HG03469 (cell line): ENCODE measurements around the gene CRYBA1.
"Not testable (repeated sequence)": the region's sequence is repeated elsewhere in the genome, so short reads cannot be mapped to it uniquely, and the experiment has no call there.

Experiments
- ATAC-seq: cut with Tn5 transposase; IDR thresholded peaks from one replicate; pipeline ENCODE4 v1.9.1; 2021; ENCODE audit warnings: mild to moderate bottlenecking, moderate library complexity, moderate number of reproducible peaks; ENCODE audit not compliant: unreplicated experiment

The CRYBA1 gene

GRCh38 chr17:29237476-29238132, 9.1 kb upstream of the CRYBA1 start:
- ATAC-seq = no peak

DNA sequence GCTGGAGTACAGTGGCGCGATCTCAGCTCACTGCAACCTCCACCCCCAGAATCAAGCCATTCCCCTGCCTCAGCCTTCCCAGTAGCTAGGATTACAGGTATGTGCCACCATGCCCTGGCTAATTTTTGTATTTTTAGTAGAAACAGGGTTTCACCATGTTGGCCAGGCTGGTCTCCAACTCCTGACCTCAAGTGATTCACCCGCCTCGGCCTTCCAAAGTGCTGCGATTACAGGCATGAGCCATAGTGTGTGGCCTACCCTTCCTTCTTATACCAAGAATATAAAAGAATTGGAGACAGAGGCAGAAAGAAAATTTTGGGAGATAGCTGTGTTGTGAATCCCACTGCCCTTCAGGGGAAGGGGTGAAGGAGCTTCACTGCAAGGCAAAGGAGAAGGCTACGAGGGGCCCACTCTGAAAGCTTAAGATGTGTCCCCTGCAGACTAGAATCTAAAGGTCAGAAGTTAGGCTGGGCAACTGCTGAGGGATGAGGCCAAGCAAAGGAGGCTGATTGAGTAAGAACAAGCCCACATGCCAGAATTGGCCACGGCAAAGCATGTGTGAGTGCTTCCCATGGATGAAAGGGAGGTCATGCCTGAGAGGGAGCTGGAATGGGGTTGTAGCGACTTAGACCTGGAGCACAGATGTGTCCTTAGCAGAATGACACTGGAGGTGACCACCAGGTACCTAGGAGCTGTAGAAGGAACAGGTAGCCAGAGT, 8.4 kb upstream of the CRYBA1 start:
- ATAC-seq = no peak

DNA sequence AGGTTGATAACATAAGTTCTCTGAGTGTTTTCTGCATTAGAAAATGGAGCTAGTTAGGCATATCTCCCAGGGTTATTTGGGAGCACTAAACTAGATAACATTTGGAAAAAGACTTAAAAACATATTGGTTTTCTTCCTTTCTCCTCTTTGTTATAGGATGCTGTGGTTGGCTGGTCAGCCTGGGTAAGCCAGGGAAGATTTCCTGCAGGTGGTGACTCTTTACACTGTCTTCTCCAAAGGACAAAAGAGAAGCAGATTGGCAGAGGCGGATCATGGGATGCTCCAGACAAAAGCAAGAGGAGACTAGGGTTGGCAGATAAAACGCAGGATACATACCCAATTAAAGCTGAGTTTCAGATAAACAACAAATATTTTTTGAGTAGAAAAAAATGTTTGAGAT, 6.2 kb upstream of the CRYBA1 start:
- no peak for ATAC-seq

DNA sequence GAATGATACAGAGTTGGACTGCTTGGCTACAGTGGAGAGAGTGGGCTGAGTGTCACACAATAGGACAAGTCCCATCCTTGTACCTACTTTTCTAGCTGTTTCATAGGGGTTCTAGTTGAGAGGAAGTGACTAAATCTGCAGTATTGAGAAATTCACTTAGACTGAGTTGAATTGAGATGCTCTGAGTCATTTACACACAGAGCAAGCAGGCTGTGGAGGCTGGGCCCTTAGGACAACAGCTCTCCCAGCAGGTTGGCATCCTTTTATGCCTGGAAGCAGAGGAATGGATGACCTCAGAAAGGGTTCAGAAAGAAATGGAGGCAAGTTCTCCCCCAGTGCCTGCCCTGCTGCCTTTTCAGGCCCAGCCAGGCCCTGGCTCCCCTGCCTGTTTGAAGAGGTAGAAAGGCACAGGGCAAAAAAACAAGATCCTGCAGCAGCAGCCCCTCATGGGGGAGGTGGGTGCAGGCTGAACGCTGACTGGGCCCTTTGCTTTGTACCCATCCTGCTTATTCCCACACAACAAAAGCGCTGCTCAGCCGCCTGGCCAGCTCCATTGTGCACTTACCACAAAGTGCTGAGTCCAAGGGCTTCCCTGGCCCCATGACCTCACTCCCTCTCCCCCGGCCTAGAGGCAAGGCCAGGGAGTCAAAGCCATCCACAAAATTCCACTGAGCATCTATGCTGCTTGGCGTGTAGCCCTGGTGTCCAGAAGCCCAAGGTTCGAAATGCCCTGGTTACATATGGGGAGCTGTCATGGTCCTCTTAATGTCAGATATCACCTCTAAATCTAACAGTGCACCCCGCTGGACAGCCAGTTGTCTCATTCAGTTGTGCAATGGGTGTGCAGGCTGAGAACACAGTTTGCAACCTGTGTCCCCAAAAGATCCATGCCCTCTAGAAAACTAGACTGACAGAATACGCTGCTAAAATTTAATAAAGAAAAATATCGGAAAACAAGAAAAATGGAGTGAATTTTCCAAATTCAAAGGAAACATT, 5.4 kb upstream of the CRYBA1 start:
- ATAC-seq = no peak

GRCh38 chr17:29242051-29242450, 4.6 kb upstream of the CRYBA1 start:
- ATAC-seq = no peak

DNA sequence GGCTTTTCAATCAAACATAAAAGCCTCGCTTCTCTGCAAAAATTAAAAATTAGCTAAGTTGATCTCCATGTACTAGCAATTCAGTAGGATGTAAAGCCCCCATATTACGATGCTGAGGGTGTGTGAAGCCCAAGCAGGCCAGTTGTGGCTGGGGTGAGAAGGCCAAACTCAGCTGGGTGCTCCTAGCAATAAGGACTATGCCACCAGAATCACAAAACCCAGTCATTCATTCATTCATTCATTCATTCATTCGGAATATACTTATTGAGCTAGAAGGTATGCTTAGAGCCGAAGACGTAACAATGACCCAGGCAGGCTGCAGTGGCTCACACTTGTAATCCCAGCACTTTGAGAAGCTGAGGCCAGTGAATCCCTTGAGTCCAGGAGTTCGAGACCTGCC, 3.9 kb upstream of the CRYBA1 start:
- no peak for ATAC-seq

DNA sequence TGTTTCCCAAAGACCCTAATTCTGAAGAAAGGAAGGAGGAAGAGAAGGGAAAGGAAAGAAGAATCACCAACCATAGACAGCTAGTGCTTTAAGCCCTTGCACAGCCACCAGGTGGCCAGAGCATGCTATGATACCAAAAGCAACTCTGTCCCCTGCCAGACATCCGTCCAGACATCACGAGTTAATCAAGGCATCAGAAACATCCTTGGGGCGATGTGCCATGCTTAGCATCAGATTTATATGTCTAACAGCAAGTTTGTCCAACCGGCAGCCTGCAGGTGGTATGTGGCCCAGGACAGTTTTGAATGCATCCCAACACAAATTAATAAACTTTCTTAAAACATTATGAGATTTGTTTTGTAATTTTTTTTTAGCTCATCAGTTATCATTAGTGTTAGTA, 2.9 kb upstream of the CRYBA1 start:
- ATAC-seq = no peak

GRCh38 chr17:29245401-29245800, 1.3 kb upstream of the CRYBA1 start:
- no peak for ATAC-seq

DNA sequence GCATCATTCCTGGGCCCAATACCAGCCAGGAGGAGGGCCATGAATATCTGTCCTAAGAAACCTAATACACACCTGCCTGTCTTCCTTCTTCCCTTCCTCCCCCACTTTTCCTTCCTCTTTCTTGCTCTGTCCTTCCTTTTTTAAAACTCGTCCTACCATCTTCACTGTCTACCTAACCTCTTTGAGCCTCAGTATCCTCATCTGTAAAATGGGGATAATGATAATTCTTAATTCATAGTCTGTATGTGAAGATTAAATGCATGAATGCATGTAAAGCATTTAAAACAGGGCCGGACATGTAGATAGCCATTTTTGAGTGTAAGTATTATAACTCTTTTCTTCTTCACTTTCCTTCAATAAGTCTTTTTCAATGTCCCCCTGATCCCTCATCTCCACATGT, 560 bp downstream of the CRYBA1 start:
- ATAC-seq = no peak

- no peak for ATAC-seq
These were observed 2.2 kb downstream of the CRYBA1 start for GRCh38 chr17:29248845-29249244.

DNA sequence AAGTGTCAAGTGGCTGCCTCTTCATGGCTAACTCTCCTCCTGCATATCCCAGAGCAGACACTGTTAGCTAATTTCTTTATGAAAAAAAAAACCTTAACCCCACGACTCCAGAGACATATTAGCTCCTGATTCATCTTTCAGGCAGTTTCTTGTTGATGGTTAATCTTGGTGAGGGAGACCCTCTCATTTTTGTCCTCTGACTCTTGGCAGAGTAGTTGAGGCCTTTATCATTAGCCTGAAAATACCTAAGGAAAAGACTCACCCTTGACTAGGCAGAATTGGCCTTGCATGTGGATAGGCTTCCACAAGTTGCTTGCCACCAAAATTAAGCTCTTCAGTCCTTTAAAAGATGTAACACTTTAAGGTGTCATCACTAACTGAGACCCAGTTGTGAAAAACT, 4.0 kb downstream of the CRYBA1 start:
- ATAC-seq = no peak

DNA sequence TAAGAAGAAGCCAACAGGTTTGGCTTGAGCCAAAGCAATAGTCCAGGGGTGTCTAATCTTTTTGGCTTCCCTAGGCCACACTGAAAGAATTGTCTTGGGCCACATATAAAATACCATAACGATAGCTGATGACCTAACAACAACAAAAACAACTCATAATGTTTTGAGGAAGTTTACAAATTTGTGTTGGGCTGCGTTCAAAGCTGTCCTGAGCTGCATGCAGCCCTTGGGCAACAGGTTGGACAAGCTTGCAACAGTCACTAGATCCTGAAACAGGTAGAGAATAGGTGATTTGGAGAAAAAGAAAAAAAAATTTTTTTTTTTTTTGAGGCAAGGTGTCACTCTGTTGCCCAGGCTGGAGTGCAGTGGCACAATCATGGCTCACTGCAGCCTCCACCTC, 4.5 kb downstream of the CRYBA1 start:
- no peak for ATAC-seq

GRCh38 chr17:29252101-29252791, 5.6 kb downstream of the CRYBA1 start:
- ATAC-seq = no peak

GRCh38 chr17:29253037-29253436, 6.4 kb downstream of the CRYBA1 start:
- no peak for ATAC-seq

- no peak for ATAC-seq
These were observed 9.4 kb downstream of the CRYBA1 start for GRCh38 chr17:29255926-29256522.

DNA sequence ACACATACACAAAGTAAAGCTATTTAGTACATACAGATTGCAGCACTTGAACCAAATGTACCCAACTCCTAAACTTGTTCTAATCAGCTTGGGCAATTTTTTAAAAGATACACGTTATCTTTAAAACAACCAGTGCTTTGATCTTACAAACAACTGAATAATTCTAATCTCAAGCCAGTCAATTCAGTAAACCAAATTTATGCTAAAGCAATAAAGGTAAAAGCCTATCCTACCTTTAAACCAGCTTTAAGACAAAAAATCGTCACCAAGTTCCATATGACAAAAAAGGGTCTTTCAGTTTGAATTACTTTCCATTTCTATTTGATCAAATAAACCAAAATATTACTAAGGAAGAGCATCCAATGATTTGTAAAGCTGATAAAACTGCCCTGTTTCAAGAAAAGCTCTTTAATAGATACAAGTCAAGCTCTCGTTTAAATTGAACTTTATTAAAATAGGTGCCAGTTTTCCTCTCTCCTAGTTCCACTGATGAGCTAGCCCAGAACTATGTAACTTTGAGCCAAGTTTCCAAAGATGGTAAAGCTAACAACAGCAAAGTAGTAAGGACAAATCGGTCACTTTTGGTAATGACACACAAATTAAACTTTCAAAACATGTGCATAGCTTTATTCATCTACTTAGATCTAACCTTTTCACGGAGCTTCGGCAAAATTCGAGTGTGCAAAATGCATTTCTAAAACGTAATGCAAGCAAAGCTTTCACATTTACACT, 10.2 kb downstream of the CRYBA1 start:
- no peak for ATAC-seq

DNA sequence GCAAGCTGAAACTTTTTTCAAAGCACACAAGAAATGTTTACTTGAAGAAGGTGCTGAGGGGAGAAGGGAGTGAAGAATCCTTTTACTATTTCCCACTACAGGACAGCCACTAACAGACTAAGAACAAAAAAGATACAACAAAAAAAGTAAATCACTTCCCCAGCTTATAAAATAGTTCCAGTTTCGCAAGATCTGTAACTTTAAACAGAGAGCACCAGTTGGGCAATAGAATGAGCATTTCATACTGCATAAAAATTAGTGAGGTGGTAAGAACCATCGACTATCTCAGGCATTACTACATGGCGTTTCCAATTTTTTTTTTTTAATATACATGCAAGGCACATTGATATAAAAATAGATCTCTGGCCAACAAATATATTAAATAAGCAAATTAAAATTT, 11.1 kb downstream of the CRYBA1 start:
- ATAC-seq = no peak

DNA sequence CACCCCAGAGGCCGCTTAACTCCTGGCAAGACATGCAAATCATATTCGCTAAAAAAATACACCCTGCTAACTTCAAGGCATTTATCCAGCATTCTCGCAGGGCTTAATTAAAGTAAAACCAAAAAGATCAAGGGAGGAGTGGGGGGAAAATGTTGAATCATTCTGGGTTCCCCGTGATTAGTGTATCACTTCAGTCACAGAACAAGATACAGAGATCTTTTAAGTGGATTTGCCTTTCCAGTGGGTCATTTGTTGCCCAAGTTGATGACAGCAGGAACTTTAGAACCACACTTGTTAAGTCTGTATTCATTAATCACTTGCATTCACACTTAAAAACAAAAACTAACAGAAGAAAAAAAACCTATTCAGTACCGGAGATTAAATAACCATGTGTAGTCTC, 17.3 kb downstream of the CRYBA1 start:
- no peak for ATAC-seq

DNA sequence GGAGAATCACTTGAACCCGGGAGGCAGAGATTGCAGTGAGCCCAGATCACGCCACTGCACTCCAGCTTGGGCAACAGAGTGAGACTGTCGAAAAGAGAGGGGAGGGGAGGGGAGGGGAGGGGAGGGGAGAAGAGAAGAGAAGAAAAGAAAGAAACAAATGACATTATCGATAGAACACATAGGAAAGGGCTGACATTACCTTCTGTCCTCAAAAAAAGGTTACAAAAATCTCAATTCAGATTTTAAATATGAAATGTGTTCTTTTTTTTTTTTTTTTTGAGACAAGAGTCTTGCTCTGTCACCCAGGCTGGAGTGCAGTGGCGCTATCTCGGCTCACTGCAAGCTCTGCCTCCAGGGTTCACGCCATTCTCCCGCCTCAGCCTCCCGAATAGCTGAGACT, 25.3 kb downstream of the CRYBA1 start:
- ATAC-seq = not testable (repeated sequence)

DNA sequence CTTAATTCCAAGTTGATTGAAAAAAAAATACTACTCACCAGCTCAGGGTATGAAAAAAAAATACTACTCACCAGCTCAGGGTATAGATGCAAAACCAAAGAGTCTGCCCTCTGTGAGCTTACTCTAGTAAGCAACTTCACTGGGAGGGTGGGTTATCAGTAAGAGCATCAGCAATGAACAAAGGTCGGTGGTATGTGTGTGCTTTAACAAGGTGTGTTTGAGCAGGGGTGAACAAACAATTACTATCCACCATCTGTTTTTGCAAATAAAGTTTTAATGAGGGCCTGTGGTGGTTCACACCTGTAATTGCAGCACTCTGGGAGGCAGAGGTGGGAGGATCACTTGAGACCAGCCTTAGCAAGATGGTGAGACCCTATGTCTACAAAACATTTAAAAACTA, 27.3 kb downstream of the CRYBA1 start:
- no peak for ATAC-seq
